Keratinocyte (primary cell): ENCODE measurements around the gene INSC. TPM values are rescaled to one million over a fixed set of nuclear protein-coding genes. Genes with fewer than 3 reads are reported as not detected.

Source experiments
- DNase-seq: peaks from one replicate; pipeline ENCODE4 v3.0.0-alpha.2; 2011; ENCODE audit warnings: low read depth, missing footprints, low spot score
- FAIRE-seq: peaks from 2 replicates; lab custom pipeline; 2011; peaks lifted over from hg19 to GRCh38; lab: Jason Lieb, UNC
- H2AFZ ChIP-seq: 2 replicates; pipeline ENCODE4 v1.6.0; 2012; ENCODE audit warnings: low read length, control low read depth, inconsistent platforms; ENCODE audit not compliant: control insufficient read depth
- H3K27ac ChIP-seq: 2 replicates; pipeline ENCODE4 v1.5.1; 2011; ENCODE audit warnings: low read length; ENCODE audit not compliant: control insufficient read depth, insufficient read depth
- H3K27me3 ChIP-seq: 3 replicates; pipeline ENCODE4 v1.6.0; 2011; ENCODE audit warnings: low read length; ENCODE audit not compliant: control insufficient read depth, insufficient read depth; ENCODE audit errors: extremely low read depth
- H3K36me3 ChIP-seq, 2 experiments: 2 replicates in 1 of 2; 3 replicates in 1 of 2; pipeline ENCODE4 v1.5.1; 2011; ENCODE audit warnings: low read length in 2 of 2, mild to moderate bottlenecking in 1 of 2; ENCODE audit not compliant: control insufficient read depth in 2 of 2, insufficient read depth in 2 of 2; ENCODE audit errors: extremely low read depth in 1 of 2
- H3K4me1 ChIP-seq: 3 replicates; pipeline ENCODE4 v1.5.1; 2011; ENCODE audit warnings: low read length; ENCODE audit not compliant: control insufficient read depth, insufficient read depth; ENCODE audit errors: extremely low read depth
- H3K4me2 ChIP-seq: 3 replicates; pipeline ENCODE4 v1.6.0; 2011; ENCODE audit warnings: low read depth, low read length; ENCODE audit not compliant: control insufficient read depth, insufficient read depth; ENCODE audit errors: extremely low read depth
- H3K4me3 ChIP-seq, 3 experiments: fragments of 200-600 bp in 1 of 3; sonication (generic) in 1 of 3; 2 replicates in 2 of 3; 3 replicates in 1 of 3; pipeline ENCODE4 v1.5.1; 2011 to 2016; ENCODE audit warnings: low read length in 3 of 3, mild to moderate bottlenecking in 3 of 3, control low read depth in 2 of 3, inconsistent platforms in 1 of 3, low read depth in 1 of 3, mixed read lengths in 1 of 3, mixed run types in 1 of 3, moderate library complexity in 1 of 3; ENCODE audit not compliant: control insufficient read depth in 2 of 3, insufficient read depth in 2 of 3; ENCODE audit errors: extremely low read depth in 1 of 3
- H3K79me2 ChIP-seq: 2 replicates; pipeline ENCODE4 v1.6.0; 2012; ENCODE audit warnings: low read length; ENCODE audit not compliant: control insufficient read depth, insufficient read depth
- H3K9ac ChIP-seq: 3 replicates; pipeline ENCODE4 v1.6.0; 2011; ENCODE audit warnings: low read length; ENCODE audit not compliant: control insufficient read depth, insufficient read depth; ENCODE audit errors: extremely low read depth
- H3K9me1 ChIP-seq: 3 replicates; pipeline ENCODE4 v1.6.0; 2011; ENCODE audit warnings: low read length; ENCODE audit not compliant: control insufficient read depth, insufficient read depth; ENCODE audit errors: extremely low read depth
- H3K9me3 ChIP-seq: 2 replicates; pipeline ENCODE4 v1.5.1; 2012; ENCODE audit warnings: low read depth, low read length; ENCODE audit not compliant: control insufficient read depth
- H4K20me1 ChIP-seq: 3 replicates; pipeline ENCODE4 v1.6.0; 2011; ENCODE audit warnings: low read length; ENCODE audit not compliant: control insufficient read depth, insufficient read depth; ENCODE audit errors: extremely low read depth
- EZH2 ChIP-seq: IDR thresholded peaks from one replicate; pipeline ENCODE4 v1.6.1; 2012; ENCODE audit warnings: inconsistent platforms, mild to moderate bottlenecking, low read length, moderate library complexity
- dilution Hi-C: fragments of 300-500 bp; cut with MboI; formaldehyde crosslinking; loops from one replicate; pipeline ENCODE4 v1.7.0; 2020; ENCODE audit warnings: low sequenced_read_pairs; ENCODE audit not compliant: extremely low pct_ligation_motif_present
- polyA plus RNA-seq, 5 experiments: library from polyadenylated mRNA; depleted of rRNA in 3 of 5; stranded (reverse) in 3 of 5; stranded (forward) in 1 of 5; unstranded in 1 of 5; fragments of >200 nt; gene quantifications; 1 replicate in 1 of 5; 2 replicates in 3 of 5; 3 replicates in 1 of 5; pipeline versions ENCODE4 v1.2.1 to v1.2.3, GENCODE V29; 2011 to 2012; ENCODE audit warnings: missing spikeins in 2 of 5, low read depth in 1 of 5, low replicate concordance in 1 of 5
- TF ChIP-seq, protein P1 (sequence below), 3 experiments: IDR thresholded peaks in 1 of 3; conservative IDR thresholded peaks in 1 of 3; optimal IDR thresholded peaks in 1 of 3; 2 replicates in 2 of 3; 3 replicates in 1 of 3; pipeline versions ENCODE3 to v1.5.1; 2011; ENCODE audit warnings: low read length in 3 of 3, mild to moderate bottlenecking in 3 of 3, moderate library complexity in 2 of 3, control low read depth in 1 of 3, inconsistent platforms in 1 of 3; ENCODE audit not compliant: insufficient read depth in 2 of 3; ENCODE audit errors: extremely low read depth in 1 of 3

INSC gene
- polyA plus RNA-seq, 1 donor (not counting 4 experiments of a cell fraction or from before 2014, with no cell fraction given) = 0.13 TPM

DNA sequence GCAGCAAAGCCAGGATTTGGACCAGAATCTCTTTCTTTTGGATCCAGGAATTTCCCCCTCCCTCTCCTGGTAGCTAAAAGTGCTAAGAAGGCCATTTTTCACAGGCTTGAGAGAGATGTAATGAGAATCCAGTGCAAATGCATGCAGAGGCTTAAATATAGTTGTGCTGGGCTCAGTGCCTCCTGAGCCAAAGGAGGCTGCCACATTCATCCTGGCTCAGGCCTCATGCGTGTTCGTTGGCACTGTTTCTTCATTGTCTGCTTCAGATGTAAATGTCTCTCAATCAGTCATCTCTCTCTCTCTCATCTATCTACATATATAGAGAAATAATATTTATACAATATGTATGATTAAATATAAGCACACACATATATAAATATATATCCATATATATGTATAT is 83.6 kb downstream of the INSC start:
- dilution Hi-C loops = no loop called here
- Histone ChIP-seq H3K27me3 (no peaks in the 10 kb centered on the region), H3K4me2 (no peak overlapping the region), H2AFZ (no peak overlapping the region), H3K4me1 (no peaks in the 10 kb centered on the region), H3K9ac (no peak overlapping the region), H4K20me1 (no peaks in the 10 kb centered on the region), H3K9me1 (no peaks in the 10 kb centered on the region), H3K79me2 (no peaks in the 10 kb centered on the region), H3K9me3 (no peaks in the 10 kb centered on the region), H3K4me3 (no peak overlapping the region), H3K36me3 (no peaks in the 10 kb centered on the region), H3K27ac (no peak overlapping the region)
- TF ChIP-seq EZH2 = no peak
- TF ChIP-seq, protein P1, sequence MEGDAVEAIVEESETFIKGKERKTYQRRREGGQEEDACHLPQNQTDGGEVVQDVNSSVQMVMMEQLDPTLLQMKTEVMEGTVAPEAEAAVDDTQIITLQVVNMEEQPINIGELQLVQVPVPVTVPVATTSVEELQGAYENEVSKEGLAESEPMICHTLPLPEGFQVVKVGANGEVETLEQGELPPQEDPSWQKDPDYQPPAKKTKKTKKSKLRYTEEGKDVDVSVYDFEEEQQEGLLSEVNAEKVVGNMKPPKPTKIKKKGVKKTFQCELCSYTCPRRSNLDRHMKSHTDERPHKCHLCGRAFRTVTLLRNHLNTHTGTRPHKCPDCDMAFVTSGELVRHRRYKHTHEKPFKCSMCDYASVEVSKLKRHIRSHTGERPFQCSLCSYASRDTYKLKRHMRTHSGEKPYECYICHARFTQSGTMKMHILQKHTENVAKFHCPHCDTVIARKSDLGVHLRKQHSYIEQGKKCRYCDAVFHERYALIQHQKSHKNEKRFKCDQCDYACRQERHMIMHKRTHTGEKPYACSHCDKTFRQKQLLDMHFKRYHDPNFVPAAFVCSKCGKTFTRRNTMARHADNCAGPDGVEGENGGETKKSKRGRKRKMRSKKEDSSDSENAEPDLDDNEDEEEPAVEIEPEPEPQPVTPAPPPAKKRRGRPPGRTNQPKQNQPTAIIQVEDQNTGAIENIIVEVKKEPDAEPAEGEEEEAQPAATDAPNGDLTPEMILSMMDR (optimal IDR thresholded peaks at IDR 0.05 in 1 of 3, IDR thresholded peaks at IDR 0.05 in 1 of 3, conservative IDR thresholded peaks at IDR 0.05 in 1 of 3; ENCODE audit: extremely low read depth in 1 of 3, insufficient read depth in 2 of 3, low read length in 3 of 3) = no peak
- DNase-seq = no peak
- FAIRE-seq = no peak

DNA sequence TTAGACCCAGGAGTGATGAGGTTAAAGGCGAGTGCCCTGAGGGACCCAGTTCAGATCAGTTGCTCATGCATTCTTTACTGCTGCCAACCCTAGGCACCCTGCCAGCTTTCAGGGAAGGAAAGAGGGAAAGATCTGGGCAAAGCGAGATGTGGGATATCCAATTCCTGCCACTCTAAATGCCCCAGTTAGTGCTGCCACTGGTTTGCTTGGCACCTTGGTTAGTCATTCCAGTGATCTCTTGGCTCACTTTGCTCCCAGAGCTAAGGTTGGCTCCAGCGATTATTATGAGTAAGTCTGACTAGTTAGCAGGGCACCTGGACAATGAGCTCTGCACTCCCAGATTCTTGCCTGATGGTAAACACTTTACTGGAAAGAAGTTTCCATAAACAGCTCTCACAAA is 85.0 kb downstream of the INSC start:
- FAIRE-seq = peak; percentile 59
- dilution Hi-C loops = no loop called here

More for the DNA sequence above, 85.0 kb downstream of the INSC start:
- H3K27me3 ChIP-seq = no peaks in the 10 kb centered on the region
- no peak overlapping the region for H2AFZ ChIP-seq
- no peaks in the 10 kb centered on the region for H3K9me1 ChIP-seq
- TF ChIP-seq, protein P1 (optimal IDR thresholded peaks at IDR 0.05 in 1 of 3, IDR thresholded peaks at IDR 0.05 in 1 of 3, conservative IDR thresholded peaks at IDR 0.05 in 1 of 3; ENCODE audit: extremely low read depth in 1 of 3, insufficient read depth in 2 of 3, low read length in 3 of 3) = no peak
- TF ChIP-seq EZH2 = no peak
- no peak overlapping the region for H3K4me3 ChIP-seq
- no peak for DNase-seq
- H3K9ac ChIP-seq = no peak overlapping the region
- no peaks in the 10 kb centered on the region for H3K79me2 ChIP-seq
- no peaks in the 10 kb centered on the region for H4K20me1 ChIP-seq
- H3K9me3 ChIP-seq = no peaks in the 10 kb centered on the region
- H3K27ac ChIP-seq = no peak overlapping the region
- H3K36me3 ChIP-seq = no peaks in the 10 kb centered on the region
- no peaks in the 10 kb centered on the region for H3K4me1 ChIP-seq
- H3K4me2 ChIP-seq = no peak overlapping the region
